AG04449 (cell line): ENCODE data around the gene NEUROG1.

Source experiments
- CTCF ChIA-PET: fragments of 350-600 bp; formaldehyde crosslinking; extraction: SDS; loops from one replicate; lab custom pipeline; 2021; ENCODE audit warnings: antibody characterized with exemption; lab: Yijun Ruan, JAX
- POLR2A ChIA-PET: fragments of 400-600, 350-600 bp; formaldehyde crosslinking; extraction: SDS; loops from one replicate; lab custom pipeline; 2020; ENCODE audit warnings: antibody characterized with exemption, inconsistent platforms; lab: Yijun Ruan, JAX
- DNase-seq: peaks from one replicate; pipeline ENCODE4 v3.0.0-alpha.2; 2010; ENCODE audit warnings: low read depth, low spot score
- H3K4me3 ChIP-seq: 2 replicates; pipeline ENCODE4 v1.5.1; 2011; ENCODE audit warnings: low read depth, mild to moderate bottlenecking, control low read depth, low read length
- TF ChIP-seq, protein P1 (sequence below): IDR thresholded peaks from one replicate; pipeline ENCODE4 v1.5.1; 2011; ENCODE audit warnings: mild to moderate bottlenecking, moderate library complexity, low read length, control low read depth, inconsistent platforms; ENCODE audit not compliant: insufficient read depth; ENCODE audit errors: missing control alignments

NEUROG1 gene

DNA sequence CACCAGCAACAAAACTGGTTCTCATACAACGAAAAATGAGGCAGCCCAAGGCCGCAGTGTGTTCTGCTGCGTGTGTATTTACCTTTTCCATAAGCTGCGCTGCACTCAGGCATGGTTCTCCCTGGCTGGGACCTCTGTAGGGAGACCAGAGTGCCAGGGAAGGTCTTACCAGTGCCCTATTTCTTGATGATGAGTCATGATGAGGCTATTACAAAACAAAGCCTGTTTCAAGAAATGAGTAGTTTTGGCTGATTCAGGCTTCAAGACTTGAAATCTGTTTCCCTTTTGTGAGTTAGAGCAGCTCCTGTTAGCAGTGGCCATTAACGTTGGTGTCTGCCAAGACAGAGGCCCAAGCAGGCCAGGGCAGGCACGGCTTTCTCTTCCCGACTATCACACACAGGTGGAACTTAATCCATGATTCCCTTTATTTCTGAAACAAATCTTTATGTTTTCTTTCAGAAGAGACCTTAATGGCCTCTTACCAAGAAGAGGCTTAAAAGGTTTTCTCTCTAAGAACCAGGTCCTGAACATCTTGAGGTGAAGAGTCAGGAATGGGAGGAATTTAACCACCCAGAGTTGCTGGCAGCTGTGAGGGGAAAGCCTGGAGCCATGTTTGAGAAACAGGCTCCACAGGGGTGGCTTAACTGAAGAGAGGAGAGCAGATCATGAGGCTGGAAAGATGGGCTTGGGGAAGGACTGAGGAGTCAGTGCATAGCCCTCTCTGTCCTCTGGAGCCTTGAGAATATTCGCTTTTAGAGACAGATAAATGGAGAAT, 42.2 kb downstream of the NEUROG1 start:
- TF ChIP-seq, protein P1, sequence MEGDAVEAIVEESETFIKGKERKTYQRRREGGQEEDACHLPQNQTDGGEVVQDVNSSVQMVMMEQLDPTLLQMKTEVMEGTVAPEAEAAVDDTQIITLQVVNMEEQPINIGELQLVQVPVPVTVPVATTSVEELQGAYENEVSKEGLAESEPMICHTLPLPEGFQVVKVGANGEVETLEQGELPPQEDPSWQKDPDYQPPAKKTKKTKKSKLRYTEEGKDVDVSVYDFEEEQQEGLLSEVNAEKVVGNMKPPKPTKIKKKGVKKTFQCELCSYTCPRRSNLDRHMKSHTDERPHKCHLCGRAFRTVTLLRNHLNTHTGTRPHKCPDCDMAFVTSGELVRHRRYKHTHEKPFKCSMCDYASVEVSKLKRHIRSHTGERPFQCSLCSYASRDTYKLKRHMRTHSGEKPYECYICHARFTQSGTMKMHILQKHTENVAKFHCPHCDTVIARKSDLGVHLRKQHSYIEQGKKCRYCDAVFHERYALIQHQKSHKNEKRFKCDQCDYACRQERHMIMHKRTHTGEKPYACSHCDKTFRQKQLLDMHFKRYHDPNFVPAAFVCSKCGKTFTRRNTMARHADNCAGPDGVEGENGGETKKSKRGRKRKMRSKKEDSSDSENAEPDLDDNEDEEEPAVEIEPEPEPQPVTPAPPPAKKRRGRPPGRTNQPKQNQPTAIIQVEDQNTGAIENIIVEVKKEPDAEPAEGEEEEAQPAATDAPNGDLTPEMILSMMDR: no peak
- DNase-seq: peak; percentile 85
- ChIA-PET POLR2A (no interaction called here), CTCF (interaction anchor here (1.1 to 10.7 kb wide), 9 partner anchors 26 to 74 kb away, joined by 3 to 85 read pairs (median 8); no protein-coding TSS in a partner anchor)
- H3K4me3 ChIP-seq: no peak overlapping the region

DNA sequence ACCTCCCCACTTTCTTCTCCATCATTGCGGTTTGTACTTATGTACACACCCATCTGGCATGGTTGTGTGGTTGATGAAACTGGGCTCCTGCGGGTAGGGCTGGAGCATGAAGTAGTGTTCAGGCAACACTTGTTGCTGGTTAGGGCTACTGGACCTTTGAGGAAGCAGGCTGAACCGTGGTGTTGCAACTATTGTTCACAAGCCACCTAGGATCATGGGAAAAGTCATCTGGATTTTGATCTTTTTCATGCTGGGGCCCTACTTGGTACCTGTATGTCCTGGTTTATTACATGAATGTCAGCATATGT, 43.5 kb downstream of the NEUROG1 start:
- DNase-seq: no peak
- POLR2A ChIA-PET: no interaction called here
- CTCF ChIA-PET: interaction anchor here (3.1 to 10.7 kb wide), 4 partner anchors 27 to 74 kb away, joined by 15 to 85 read pairs (median 30); no protein-coding TSS in a partner anchor
- TF ChIP-seq, protein P1: no peak
- H3K4me3 ChIP-seq: no peak overlapping the region

DNA sequence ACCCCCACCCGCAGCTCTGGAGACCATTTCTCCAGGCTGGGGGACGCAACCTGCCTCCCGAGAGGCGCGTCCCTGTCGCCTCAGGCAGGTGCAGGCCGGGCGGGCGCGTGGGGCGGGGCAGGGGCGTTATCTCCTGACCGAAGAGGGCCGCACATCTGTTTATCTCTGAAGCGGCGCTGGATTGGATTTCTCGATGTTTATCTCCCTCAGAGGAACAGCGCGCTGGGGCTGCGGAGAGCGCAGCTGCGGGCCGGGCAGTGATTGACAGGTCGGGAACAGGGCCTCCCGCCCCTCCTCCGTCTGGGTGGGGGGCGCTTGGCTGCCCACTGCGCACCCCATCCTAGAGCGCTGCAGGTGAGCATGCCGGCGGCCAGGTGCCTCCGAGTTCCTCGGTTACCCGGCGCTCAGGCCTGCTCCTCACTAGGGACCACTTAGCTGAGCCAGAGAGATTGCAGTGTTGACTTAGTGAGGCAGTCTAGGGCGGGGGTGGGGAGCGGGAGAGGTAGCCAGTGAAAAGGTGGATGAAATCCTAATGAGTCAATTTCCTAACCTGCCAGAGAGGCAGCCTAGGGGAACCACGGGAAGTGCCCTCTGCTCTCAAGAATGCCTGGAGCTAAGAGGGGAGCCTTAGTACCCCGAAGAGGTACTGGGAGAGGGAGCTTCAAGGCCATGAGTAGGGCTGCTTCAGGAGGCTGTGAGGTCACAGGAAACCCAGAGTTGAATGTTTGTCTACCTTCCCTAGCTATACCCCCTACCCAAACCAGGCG, 44.0 kb downstream of the NEUROG1 start:
- no peak overlapping the region for H3K4me3 ChIP-seq
- TF ChIP-seq, protein P1: no peak
- ChIA-PET POLR2A (no interaction called here), CTCF (interaction anchor here (3.1 to 10.7 kb wide), 4 partner anchors 27 to 74 kb away, joined by 15 to 85 read pairs (median 30); no protein-coding TSS in a partner anchor)
- no peak for DNase-seq

DNA sequence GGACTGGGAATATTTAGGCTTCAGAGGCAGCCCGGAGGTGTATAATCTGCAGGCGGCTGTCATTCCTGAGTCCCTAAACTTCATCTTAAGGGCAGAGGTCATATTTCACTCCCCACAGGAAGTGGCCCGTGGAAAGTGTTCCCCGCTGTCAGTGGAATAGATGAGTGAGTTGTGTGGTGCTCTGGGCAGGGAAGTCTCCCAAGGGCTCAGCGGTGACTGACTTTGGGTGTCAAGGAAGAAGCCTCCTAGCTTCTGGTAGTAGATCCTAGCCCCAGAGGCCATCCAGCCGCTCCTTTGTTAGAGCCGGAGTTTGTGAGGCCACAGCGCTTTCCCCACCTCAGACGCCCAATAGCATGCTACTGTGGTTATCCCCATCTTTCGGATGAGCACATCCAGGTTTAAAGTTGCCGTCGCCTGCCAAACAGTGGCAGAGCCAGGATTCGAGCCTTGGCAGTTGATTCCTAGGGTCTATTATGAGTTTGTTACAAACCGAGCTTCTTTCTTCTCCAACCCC, 44.7 kb downstream of the NEUROG1 start:
- TF ChIP-seq, protein P1: no peak
- H3K4me3 ChIP-seq: no peak overlapping the region
- no peak for DNase-seq
- POLR2A ChIA-PET: no interaction called here
- CTCF ChIA-PET: interaction anchor here (1.0 to 10.7 kb wide), 5 partner anchors 26 to 75 kb away, joined by 4 to 85 read pairs (median 24); no protein-coding TSS in a partner anchor

DNA sequence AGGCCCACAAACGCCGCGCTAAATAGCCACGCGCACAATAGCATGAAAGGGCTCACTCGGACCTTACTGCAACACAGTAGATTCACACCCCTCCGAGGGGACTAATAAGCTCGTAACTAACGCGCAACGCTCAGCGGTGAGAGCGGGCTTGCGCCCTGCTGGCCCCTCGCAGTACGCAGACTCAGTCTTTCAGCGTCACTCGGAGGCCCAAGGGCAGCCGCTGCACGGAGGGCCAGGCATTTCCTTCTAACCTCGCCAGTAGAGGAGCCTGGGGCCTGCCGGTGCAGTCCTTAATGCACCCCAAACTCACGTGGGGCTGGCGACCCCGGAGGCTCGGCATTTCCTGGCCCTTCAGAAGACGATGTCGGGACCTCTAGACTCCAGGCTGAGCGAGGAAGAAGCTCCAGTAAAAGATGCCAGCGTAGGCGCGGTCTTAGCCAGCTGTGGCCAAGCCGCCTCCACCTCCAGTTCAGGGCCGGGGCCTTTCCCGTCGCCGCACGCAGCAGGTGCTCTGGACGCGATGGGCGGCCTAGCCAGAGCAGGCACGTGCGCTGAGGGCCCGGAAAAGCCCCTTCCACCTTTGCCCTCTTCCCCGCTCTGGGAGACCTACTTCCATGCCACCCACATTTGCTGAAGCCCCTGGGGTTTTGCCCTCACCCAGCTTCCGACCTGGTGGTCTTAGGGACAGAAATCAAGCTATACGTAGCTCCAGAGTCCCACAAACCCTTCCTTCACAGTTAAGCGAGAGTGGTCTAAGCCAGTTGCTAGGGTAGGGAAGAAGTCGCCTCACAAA, 45.3 kb downstream of the NEUROG1 start:
- ChIA-PET CTCF (interaction anchor here (1.0 to 10.7 kb wide), 5 partner anchors 25 to 76 kb away, joined by 4 to 85 read pairs (median 24); no protein-coding TSS in a partner anchor), POLR2A (no interaction called here)
- TF ChIP-seq, protein P1: no peak
- no peak overlapping the region for H3K4me3 ChIP-seq
- DNase-seq: no peak
